Naive B cell (primary cell): ENCODE results near the gene CRTAP. TPM values are rescaled to one million over a fixed set of nuclear protein-coding genes. Genes with fewer than 3 reads are reported as not detected.
"Not testable (repeated sequence)": the region's sequence is repeated elsewhere in the genome, so short reads cannot be mapped to it uniquely, and the experiment has no call there.

Experiments
- ATAC-seq, 2 donors: fragments of 150-1000 bp; cut with Tn5 transposase; 2 replicates each; pipeline ENCODE4 v1.10.0; 2021; ENCODE audit warnings: low read depth in 2 of 2, mild to moderate bottlenecking in 2 of 2, moderate library complexity in 2 of 2
- DNase-seq: peaks from one replicate; pipeline ENCODE4 v3.0.0; 2022
- H3K27ac Mint-ChIP-seq, 6 donors: one replicate each; pipeline ENCODE4 v1.8.0; 2020 to 2022; ENCODE audit warnings: mild to moderate bottlenecking in 6 of 6, mixed read lengths in 6 of 6, moderate library complexity in 5 of 6, inconsistent platforms in 2 of 6
- H3K27me3 Mint-ChIP-seq, 3 donors: one replicate each; pipeline ENCODE4 v1.8.0; 2021 to 2022; ENCODE audit warnings: mixed read lengths in 3 of 3, mild to moderate bottlenecking in 1 of 3
- H3K36me3 Mint-ChIP-seq, 2 donors: one replicate each; pipeline ENCODE4 v1.8.0; 2020 to 2022; ENCODE audit warnings: mixed read lengths in 2 of 2, inconsistent platforms in 1 of 2, mild to moderate bottlenecking in 1 of 2
- H3K4me1 Mint-ChIP-seq, 3 donors: one replicate each; pipeline ENCODE4 v1.8.0; 2020 to 2022; ENCODE audit warnings: mixed read lengths in 3 of 3, inconsistent platforms in 1 of 3, mild to moderate bottlenecking in 1 of 3, moderate library complexity in 1 of 3
- H3K4me3 Mint-ChIP-seq, 8 donors: one replicate each; pipeline ENCODE4 v1.8.0; 2020 to 2022; ENCODE audit warnings: mild to moderate bottlenecking in 8 of 8, mixed read lengths in 8 of 8, moderate library complexity in 8 of 8, inconsistent platforms in 2 of 8
- H3K9me3 Mint-ChIP-seq, 7 donors: one replicate each; pipeline ENCODE4 v1.8.0; 2020 to 2022; ENCODE audit warnings: mixed read lengths in 7 of 7, mild to moderate bottlenecking in 5 of 7, inconsistent platforms in 2 of 7, moderate library complexity in 1 of 7
- polyA plus RNA-seq, 6 donors: library from polyadenylated mRNA; unstranded; fragments of 300-500 nt; fragmentation: Illumina TruSeq; gene quantifications; one replicate each; pipeline ENCODE4 v1.2.3, GENCODE V29; 2021; ENCODE audit warnings: low read depth in 6 of 6

The CRTAP gene
- polyA plus RNA-seq, 6 donors from 2014 or later, result 66.0 to 87.6 (median 75.1) TPM

- no peak for DNase-seq
- peaks cover 1 to 9% (median 5%) of the 10 kb centered on the region in 7 donors for H3K9me3 Mint-ChIP-seq
- no peaks in the 10 kb centered on the region for H3K27me3 Mint-ChIP-seq
- ATAC-seq, result no peak
- no peak overlapping the region for H3K4me3 Mint-ChIP-seq
- peaks cover 21 to 35% (median 22%) of the 10 kb centered on the region in 3 donors for H3K4me1 Mint-ChIP-seq
- H3K27ac Mint-ChIP-seq, result no peak overlapping the region
- H3K36me3 Mint-ChIP-seq, result no peaks in the 10 kb centered on the region
Measured at GRCh38 chr3:33105341-33105948, 8.4 kb upstream of the CRTAP start.

- Mint-ChIP-seq H3K4me3 (peak overlapping the region in 3 of 8 donors; percentile 22 to 31 (median 25)), H3K27ac (peak overlapping the region in 3 of 6 donors; percentile 56 to 87 (median 70)), H3K4me1 (peaks cover 29 to 46% (median 31%) of the 10 kb centered on the region in 3 donors)
- H3K9me3 Mint-ChIP-seq, H3K27me3 Mint-ChIP-seq, H3K36me3 Mint-ChIP-seq: not testable (repeated sequence)
- DNase-seq, result peak; percentile 57
- ATAC-seq, result peak; percentile 98 to 99
Measured at GRCh38 chr3:33106854-33107253, 7.0 kb upstream of the CRTAP start.

DNA sequence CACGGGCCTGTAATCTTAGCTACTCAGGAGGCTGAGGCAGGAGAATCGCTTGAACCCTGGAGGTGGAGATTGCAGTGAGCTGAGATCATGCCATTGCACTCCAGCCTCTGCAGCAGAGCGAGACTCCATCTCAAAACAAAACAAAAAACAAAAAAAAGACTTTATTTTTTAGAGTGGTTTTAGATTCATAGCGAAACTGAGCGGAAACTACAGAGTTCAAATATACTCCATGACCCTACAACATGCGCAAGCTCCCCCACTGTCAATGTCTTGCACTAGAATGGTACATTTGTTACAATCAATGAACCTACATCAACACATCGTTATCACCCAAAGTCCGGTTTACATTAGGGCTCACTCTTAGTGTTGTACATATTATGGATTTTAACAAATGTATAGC is 2.2 kb upstream of the CRTAP start:
- Mint-ChIP-seq H3K36me3 (no peaks in the 10 kb centered on the region), H3K27ac (peak overlapping the region in 2 of 6 donors; percentile 43 to 59), H3K27me3 (no peaks in the 10 kb centered on the region), H3K4me3 (peak overlapping the region; percentile 41 to 97 (median 62)), H3K9me3 (peaks cover 1 to 9% (median 5%) of the 10 kb centered on the region in 7 donors), H3K4me1 (peaks cover 33 to 70% (median 51%) of the 10 kb centered on the region in 3 donors)
- ATAC-seq, result no peak
- no peak for DNase-seq

GRCh38 chr3:33114622-33115023 is 809 bp downstream of the CRTAP start:
- ATAC-seq (no peak), DNase-seq (no peak)
- Mint-ChIP-seq H3K4me3 (peak overlapping the region; percentile 86 to 97 (median 92)), H3K9me3 (no peaks in the 10 kb centered on the region), H3K4me1 (peaks cover 28 to 56% (median 47%) of the 10 kb centered on the region in 3 donors), H3K36me3 (no peaks in the 10 kb centered on the region), H3K27me3 (no peaks in the 10 kb centered on the region), H3K27ac (peak overlapping the region; percentile 61 to 97 (median 88))

DNA sequence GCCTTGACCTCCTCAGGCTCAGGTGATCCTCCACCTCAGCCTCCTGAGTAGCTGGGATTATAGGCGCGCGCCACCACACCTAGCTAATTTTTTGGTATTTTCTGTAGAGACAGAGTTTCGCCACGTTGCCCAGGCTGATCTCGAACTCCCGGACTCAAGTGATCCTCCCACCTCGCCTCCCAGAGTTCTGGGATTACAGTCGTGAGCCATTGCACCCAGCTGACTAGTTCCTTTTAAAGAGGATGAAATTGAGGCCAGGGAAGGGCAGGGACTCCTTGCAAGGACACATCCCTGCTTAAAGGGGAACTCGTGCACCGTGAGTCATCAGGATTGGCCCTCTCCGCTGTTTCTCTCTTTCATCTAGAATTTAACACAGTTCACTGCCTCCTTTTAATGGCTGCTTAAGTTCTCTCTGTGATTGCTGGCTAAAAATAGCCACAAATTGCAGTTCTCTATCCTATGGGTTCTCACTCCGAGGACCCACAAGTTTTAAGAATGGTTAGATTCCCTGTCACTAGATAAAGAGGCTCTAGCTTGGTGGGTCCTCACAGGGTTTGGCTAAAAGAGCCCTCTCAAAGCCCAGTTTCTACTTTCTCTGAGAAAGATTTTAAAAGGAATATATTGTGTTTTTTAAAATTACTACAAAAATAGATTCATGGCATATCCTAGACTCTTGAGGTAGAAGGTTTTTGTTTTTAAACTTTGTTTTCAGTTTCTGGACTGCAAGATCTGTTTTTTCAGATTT is 1.4 kb downstream of the CRTAP start:
- no peak for DNase-seq
- no peaks in the 10 kb centered on the region for H3K36me3 Mint-ChIP-seq
- H3K9me3 Mint-ChIP-seq, result no peaks in the 10 kb centered on the region
- H3K4me3 Mint-ChIP-seq, result peak overlapping the region; percentile 86 to 97 (median 92)
- ATAC-seq, result peak; percentile 7 to 8
- H3K27ac Mint-ChIP-seq, result peak overlapping the region; percentile 74 to 94 (median 87)
- H3K27me3 Mint-ChIP-seq, result no peaks in the 10 kb centered on the region
- H3K4me1 Mint-ChIP-seq, result peaks cover 26 to 53% (median 44%) of the 10 kb centered on the region in 3 donors

DNA sequence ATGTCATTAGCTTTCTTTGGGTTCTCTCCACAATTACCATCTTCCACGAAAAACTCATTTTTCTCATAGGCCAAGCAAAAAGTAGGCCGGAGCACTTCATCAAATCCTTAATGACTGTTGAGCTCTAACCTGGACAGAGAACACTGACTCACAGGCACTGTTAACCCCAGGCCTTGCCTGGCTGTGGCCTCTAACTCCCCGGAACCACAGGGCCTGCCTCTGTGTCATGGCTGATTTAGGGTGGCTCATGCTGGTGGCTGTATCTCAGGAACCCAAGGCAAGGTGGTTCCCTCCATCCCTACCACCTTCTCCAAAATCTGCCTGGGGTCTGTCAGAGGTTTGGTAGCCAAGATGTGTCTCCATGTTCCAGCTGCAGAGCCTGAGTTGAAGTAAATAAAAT is 3.6 kb downstream of the CRTAP start:
- H3K36me3 Mint-ChIP-seq, result peaks cover 13 to 16% of the 10 kb centered on the region in 2 donors
- peak overlapping the region in 1 of 6 donors; percentile 52 for H3K27ac Mint-ChIP-seq
- no peaks in the 10 kb centered on the region for H3K27me3 Mint-ChIP-seq
- peak overlapping the region in 1 of 8 donors; percentile 74 for H3K4me3 Mint-ChIP-seq
- peaks cover 19 to 36% (median 30%) of the 10 kb centered on the region in 3 donors for H3K4me1 Mint-ChIP-seq
- ATAC-seq (no peak), DNase-seq (no peak)
- H3K9me3 Mint-ChIP-seq, result no peaks in the 10 kb centered on the region

GRCh38 chr3:33119891-33120290 is 6.1 kb downstream of the CRTAP start:
- DNase-seq, result no peak
- H3K27ac Mint-ChIP-seq, result peak overlapping the region in 2 of 6 donors; percentile 8 to 25
- no peak overlapping the region for H3K4me3 Mint-ChIP-seq
- no peaks in the 10 kb centered on the region for H3K27me3 Mint-ChIP-seq
- no peaks in the 10 kb centered on the region for H3K9me3 Mint-ChIP-seq
- ATAC-seq, result no peak
- H3K36me3 Mint-ChIP-seq, result peaks cover 22 to 23% of the 10 kb centered on the region in 2 donors
- peaks cover 14 to 19% (median 19%) of the 10 kb centered on the region in 3 donors for H3K4me1 Mint-ChIP-seq

- Mint-ChIP-seq H3K4me3 (no peak overlapping the region), H3K27me3 (no peaks in the 10 kb centered on the region), H3K4me1 (peaks cover 3 to 14% (median 9%) of the 10 kb centered on the region in 3 donors), H3K27ac (no peak overlapping the region), H3K9me3 (no peaks in the 10 kb centered on the region), H3K36me3 (peaks cover 33 to 40% of the 10 kb centered on the region in 2 donors)
- DNase-seq (no peak), ATAC-seq (no peak)
Measured at GRCh38 chr3:33122991-33123390, 9.2 kb downstream of the CRTAP start.

GRCh38 chr3:33124638-33125037 is 10.8 kb downstream of the CRTAP start:
- H3K36me3 Mint-ChIP-seq, result peaks cover 33 to 40% of the 10 kb centered on the region in 2 donors
- H3K9me3 Mint-ChIP-seq, result no peaks in the 10 kb centered on the region
- H3K27ac Mint-ChIP-seq, result peak overlapping the region in 1 of 6 donors; percentile 3
- ATAC-seq, result no peak
- DNase-seq, result no peak
- H3K4me3 Mint-ChIP-seq, result no peak overlapping the region
- no peaks in the 10 kb centered on the region for H3K27me3 Mint-ChIP-seq
- H3K4me1 Mint-ChIP-seq, result peaks cover under 1 to 4% (median 1%) of the 10 kb centered on the region in 3 donors

DNA sequence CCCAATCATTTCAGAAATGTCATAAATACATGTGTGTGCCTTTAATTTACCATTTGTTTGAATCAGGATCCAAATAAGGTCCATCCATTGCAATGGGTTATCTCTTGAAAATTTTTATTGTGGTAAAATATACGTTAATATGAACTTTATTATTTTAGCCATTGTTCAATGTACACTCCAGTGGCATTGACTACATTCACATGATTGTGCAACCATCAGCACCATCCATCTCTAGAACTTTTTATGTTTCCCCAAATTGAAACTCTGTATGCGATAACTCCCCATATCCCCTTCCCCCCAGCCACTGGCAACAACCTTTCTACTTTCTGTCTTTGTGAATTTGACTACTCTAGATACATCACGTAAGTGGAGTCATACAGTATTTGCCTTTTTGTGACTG is 12.0 kb downstream of the CRTAP start:
- DNase-seq (no peak), ATAC-seq (no peak)
- H3K36me3 Mint-ChIP-seq, result peaks cover 27 to 35% of the 10 kb centered on the region in 2 donors
- H3K27ac Mint-ChIP-seq, result peak overlapping the region in 1 of 6 donors; percentile 11
- peaks cover 0 to 4% (median 0%) of the 10 kb centered on the region in 3 donors for H3K4me1 Mint-ChIP-seq
- no peaks in the 10 kb centered on the region for H3K27me3 Mint-ChIP-seq
- no peak overlapping the region for H3K4me3 Mint-ChIP-seq
- no peaks in the 10 kb centered on the region for H3K9me3 Mint-ChIP-seq

DNA sequence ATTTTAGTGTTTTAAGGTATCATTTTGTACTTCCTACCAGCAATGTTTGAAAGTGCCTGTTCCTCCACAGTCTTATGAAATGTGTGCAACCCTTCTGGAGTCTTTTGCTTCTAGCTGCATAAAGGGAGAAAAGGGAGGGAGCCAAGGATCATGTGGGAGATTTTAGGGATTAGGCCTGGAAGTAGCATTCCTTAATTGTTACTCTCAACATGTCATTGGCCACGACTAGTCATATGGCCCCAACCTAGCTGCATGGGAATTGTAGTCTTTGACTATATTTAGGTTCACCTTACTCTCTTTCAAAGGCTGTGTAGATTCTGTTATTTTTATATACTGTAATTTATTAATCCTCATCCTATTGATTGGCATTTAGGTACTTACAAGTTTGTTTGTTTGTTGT is 14.9 kb downstream of the CRTAP start:
- H3K27ac Mint-ChIP-seq, result peak overlapping the region in 1 of 6 donors; percentile 2
- H3K27me3 Mint-ChIP-seq, result no peaks in the 10 kb centered on the region
- no peak for DNase-seq
- ATAC-seq, result no peak
- peaks cover 0 to 7% (median 5%) of the 10 kb centered on the region in 3 donors for H3K4me1 Mint-ChIP-seq
- no peak overlapping the region for H3K4me3 Mint-ChIP-seq
- H3K36me3 Mint-ChIP-seq, result peaks cover 11 to 27% of the 10 kb centered on the region in 2 donors
- H3K9me3 Mint-ChIP-seq, result no peaks in the 10 kb centered on the region

DNA sequence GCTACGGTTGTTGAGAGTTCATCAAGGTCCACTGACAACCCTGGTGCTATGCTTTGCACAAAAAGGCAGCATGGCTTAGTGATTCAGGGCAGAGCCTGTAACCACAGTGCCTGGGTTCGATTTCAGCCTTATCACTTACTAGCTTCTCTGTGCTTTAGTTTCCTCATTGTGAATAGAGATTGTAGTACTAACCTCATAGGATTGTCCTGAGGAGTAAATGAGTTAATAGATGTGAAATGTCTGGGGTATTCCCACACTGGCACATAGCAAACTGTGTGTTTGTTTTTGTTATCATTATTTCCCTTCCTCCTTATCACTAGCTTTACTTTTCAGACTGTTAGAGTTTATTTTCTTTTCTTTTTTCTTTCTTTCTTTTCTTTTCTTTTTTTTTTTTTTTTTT is 16.3 kb downstream of the CRTAP start:
- no peak for ATAC-seq
- Mint-ChIP-seq H3K4me3 (no peak overlapping the region), H3K9me3 (no peaks in the 10 kb centered on the region), H3K36me3 (peaks cover 16 to 19% of the 10 kb centered on the region in 2 donors), H3K27ac (no peak overlapping the region), H3K4me1 (peaks cover 0 to 7% (median 5%) of the 10 kb centered on the region in 3 donors), H3K27me3 (no peaks in the 10 kb centered on the region)
- DNase-seq, result no peak

DNA sequence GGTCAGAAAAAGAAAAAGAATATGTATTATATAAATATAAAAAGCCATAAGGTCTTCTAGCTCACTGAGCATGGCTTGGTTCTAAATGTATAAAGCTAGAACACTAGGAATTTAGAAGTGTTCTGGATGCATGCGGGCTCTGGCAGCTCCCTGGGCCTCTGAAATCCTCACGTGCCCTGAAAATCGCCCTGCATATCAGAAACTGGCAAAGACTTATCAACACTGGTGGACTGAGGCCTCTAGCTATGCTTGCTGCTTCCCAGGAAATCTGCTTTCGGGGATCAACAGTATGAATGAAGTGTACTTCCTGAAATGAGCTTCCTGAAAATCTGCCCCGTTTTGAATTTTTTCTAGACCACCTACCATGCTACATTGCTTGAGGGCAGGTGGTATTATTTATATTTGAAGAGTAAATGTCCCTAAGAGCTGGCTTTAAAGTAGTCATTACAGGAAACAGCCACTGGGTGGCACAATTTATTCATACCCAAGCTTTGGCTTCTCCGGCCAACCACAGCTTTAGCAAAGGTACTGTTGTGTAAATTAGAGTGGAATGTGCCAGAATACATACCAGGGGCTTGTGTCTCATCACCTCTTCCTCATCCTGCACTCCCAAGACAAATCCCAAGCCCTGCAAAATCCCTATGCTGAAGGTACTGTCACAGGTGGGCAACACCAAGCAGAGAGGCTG is 17.7 kb downstream of the CRTAP start:
- H3K4me3 Mint-ChIP-seq, result no peak overlapping the region
- H3K36me3 Mint-ChIP-seq, result peaks cover 7 to 14% of the 10 kb centered on the region in 2 donors
- no peaks in the 10 kb centered on the region for H3K27me3 Mint-ChIP-seq
- DNase-seq, result peak; percentile 28
- ATAC-seq, result peak; percentile 27 to 56
- peak overlapping the region in 1 of 6 donors; percentile 44 for H3K27ac Mint-ChIP-seq
- H3K9me3 Mint-ChIP-seq, result no peaks in the 10 kb centered on the region
- H3K4me1 Mint-ChIP-seq, result peaks cover 0 to 7% (median 5%) of the 10 kb centered on the region in 3 donors
